ENCODE results near the gene COL23A1.
A peak's percentile ranks its signal among the peaks of the same experiment; 100 is the strongest.
"Not testable (repeated sequence)": the region's sequence is repeated elsewhere in the genome, so short reads cannot be mapped to it uniquely, and the experiment has no call there.

Gene COL23A1

DNA sequence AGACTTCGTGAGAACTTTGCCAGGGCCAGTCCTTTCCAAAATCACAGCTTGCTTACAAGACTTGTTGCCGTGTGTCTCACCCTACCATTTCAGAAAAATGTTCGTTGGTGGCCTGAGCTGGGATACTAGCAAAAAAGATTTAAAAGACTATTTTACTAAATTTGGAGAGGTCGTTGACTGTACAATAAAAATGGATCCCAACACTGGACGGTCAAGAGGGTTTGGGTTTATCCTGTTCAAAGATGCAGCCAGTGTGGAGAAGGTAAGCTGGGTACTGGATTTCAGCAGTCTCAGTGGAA lies 384.5 kb downstream of the COL23A1 start:
- H3K4me3 ChIP-seq (ENCODE audit: low read depth, low read length), result peak overlapping the region; percentile 100

DNA sequence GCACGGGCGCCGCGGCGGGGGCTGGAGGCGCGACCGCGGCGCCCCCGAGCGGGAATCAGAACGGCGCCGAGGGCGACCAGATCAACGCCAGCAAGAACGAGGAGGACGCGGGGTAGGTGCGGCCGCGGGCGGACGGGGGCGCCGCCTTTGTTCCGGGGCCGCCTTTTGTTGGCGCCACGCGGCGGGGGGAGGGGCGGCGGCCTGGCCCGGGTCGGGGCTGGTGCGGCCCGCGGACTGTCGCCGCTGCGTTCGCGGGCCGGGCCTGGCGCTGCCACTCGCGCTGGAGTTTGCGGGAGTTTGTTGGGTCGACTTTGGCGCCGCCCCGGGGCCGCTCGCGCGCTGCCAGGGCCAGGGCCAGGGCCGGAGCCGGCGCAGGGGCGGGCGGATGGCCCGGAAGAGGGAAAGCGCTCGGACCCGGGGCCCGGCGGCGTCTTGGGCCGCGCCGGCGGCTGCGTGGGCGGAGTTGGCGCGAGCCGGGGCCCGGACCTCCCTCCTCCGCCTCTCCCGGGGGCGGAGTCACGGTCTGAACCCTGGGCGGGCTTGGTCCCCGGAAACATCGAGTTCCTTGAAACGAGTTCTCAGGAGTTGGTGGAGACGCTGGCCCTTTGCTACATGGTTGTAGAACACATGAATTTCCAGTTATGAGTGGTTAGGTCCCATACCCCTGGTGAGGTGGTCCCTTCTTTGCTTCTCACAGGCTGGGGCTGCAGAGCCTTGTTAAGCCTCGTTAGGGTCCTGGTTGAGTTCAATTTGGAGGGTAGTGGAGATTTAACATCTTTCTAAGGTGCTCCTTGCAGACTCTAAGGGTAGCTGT lies 385.1 kb downstream of the COL23A1 start:
- peak overlapping the region; percentile 100 for H3K4me3 ChIP-seq (ENCODE audit: low read depth, low read length)

DNA sequence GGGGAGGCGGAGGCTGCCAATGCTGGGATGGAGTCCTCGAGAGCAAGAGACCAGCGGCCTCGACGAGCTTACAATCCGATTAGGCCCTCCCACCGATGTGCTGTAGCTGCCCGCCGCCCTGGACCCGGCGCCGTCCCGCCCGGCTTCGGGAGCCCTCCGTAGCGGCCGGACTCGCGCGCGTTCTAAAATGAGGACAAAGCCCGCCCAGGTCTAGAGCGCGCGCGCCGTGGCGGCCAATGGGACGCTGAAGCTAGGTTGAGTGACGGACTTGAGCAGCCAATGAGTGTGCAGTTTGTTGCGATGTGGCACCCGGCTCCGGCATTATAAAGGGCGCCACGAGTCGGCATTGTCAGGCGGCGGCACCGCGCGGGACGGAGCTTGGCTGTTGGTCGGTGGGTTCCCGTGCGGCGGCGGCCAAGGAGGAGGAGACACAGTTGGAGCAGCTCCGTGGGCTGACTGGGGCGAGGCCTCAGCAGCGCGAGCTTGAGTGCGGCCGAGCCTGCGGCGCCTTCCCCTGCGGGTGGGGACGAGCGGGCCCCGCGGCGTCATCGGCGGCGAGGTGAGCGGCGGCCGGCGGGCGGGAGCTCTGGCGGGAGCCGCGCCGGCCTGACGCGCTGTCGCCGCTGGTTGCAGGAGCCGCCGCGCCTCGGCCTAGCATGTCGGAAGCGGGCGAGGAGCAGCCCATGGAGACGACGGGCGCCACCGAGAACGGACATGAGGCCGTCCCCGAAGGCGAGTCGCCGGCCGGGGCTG lies 385.8 kb downstream of the COL23A1 start, which contains the start of gene HNRNPAB:
TSS of gene HNRNPAB (plus strand) at position 352 of the 753 bp plus-strand sequence. CDS start at position 657, 305 bp downstream.
- peak within 1 kb of the TSS; percentile 100 for H3K4me3 ChIP-seq (ENCODE audit: low read depth, low read length)

DNA sequence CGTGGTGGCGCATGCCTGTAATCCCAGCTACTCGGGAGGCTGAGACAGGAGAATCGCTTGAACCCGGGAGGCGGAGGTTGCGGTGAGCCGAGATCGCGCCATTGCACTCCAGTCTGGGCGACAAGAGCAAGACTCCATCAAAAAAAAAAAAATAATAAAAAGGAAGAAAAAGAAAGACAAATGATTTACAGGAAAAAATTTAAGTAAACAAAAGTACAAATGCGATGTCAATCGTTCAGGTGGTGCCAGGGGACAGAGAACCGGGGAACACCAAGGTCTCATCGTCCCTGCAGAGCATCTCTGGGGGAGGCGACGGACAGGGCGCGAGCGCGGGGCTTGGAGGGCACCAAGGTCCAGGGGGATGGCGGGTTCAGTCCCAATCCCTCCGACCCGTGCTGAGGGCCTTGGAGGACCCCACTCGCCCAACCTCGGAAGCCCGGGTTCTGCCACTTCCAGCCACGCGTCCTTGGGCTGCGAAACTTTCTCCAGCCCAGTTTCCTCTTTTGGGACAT lies 386.5 kb downstream of the COL23A1 start:
- H3K4me3 ChIP-seq (ENCODE audit: low read depth, low read length), result peak overlapping the region; percentile 100

DNA sequence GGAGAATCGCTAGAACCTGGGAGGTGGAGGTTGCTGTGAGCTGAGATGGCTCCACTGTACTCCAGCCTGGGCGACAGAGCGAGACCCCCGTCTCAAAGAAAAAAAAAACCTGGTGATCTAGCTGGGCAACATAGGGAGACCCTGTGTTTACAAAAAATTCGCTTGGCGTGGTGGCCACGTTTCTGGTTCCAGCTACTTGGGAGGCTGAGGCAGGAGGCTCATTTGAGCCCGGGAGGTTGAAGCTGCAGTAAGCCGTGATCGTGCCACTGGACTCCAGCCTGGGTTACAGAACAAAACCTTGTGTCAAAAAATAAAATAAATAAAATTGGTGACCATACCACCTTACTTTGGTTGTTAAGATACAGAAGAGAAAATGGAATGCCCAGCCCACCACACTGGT lies 387.7 kb downstream of the COL23A1 start:
- no peak overlapping the region for H3K4me3 ChIP-seq (ENCODE audit: low read depth, low read length)

DNA sequence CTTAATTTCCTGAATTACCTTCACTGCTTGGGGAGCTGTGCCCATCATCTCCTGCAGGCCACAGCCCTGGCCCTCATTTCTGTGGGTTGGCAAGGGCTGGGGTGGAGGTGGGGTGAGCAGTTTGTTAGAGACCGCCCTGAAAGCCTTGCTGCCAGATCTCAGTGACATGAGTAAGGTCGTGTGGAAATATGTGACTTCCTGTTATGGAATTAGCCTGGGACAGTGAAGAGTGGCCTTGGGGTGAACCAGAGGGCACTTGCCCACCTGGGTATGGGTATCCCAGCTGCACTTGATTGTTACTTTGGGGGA lies 388.3 kb downstream of the COL23A1 start:
- no peak overlapping the region for H3K4me3 ChIP-seq (ENCODE audit: low read depth, low read length)

DNA sequence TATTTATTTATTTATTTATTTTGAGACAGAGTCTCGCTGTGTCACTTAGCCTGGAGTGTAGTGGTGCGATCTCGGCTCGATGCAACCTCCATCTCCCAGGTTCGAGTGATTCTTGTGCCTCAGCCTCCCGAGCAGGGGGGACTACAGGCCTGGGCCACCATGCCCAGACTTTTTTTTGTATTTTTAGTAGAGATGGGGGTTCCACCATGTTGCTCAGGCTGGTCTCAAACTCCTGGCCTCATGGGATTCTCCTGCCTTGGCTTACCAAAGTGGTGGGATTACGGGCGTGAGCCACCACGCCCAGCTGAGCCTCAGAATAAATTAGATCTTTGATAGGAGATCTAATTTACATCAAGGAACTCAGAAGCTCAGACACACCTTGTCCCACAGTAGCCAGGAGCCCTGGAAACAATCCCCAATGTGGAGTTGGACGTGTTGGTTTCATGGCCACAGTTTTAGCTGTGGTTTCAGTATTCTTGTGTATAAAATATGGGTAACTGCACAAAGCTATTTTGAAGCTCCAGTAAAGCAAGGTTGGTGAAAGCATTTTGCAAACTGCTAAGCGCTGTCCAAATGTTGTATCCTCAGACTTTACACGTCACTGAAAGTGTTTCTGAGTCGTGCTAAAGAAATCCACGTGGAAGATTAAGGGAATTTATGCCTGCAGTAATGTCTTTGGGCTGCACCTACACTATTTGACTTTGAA lies 388.8 kb downstream of the COL23A1 start:
- no peak overlapping the region for H3K4me3 ChIP-seq (ENCODE audit: low read depth, low read length)

DNA sequence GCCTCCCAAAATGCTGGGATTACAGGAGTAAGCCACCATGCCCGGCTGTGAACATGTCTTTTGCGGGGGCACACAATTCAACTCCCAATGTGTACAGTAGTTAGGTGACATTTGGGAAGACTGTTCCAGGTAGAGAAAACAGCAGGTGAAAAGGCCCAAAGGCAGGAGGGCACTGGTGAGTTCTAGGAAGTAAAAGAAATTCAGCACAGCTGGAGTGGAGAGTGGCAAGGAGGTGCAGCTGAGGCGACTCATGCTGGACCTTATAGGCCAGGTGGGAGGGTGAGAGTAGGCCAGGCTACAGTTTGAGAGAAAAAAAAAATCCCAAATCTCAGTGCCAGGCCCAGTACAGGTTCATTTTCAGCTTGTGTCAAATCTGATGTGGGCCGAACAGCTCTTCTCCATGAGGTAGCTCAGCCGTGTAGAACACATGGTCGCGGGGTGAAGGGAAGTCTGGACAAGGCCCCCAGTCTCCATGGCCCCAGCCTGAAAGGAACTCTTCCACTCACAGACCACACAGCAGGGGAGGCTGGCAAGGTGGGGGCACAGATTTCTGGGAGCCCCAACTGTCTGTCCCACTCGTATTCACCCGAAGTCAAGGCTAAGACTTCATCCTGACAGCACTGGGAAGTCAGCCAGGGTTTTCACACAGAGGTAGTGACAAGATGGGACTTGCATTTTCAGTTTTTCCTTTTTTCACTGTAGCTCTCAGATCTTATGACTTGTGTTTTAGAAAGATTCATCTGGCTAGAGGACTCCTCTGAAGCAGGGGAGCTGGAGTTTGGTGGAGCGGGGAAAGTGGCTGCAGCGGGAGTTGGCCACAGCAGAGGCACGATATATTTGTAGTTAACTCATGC lies 390.4 kb downstream of the COL23A1 start:
- no peak overlapping the region for H3K4me3 ChIP-seq (ENCODE audit: low read depth, low read length)

DNA sequence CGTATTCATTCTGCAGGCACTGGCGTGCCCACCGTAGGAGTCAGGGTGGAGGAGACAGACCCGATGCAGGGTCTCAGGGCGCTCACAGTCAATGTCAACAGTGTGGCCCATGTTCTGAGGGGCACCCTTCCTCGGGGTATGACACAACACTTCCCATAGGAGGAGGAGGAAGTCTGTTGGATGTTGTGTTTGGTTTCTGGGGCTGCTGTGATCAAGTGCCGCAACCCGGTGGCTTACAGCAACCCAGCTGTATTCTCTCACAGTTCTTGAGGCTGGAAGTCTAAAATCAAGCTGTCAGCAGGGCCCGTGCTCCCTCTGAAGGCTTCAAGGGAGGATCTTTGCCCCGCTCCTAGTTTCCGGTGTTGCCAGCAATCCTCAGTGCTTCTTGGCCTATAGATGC lies 391.5 kb downstream of the COL23A1 start:
- H3K4me3 ChIP-seq (ENCODE audit: low read depth, low read length), result no peak overlapping the region

DNA sequence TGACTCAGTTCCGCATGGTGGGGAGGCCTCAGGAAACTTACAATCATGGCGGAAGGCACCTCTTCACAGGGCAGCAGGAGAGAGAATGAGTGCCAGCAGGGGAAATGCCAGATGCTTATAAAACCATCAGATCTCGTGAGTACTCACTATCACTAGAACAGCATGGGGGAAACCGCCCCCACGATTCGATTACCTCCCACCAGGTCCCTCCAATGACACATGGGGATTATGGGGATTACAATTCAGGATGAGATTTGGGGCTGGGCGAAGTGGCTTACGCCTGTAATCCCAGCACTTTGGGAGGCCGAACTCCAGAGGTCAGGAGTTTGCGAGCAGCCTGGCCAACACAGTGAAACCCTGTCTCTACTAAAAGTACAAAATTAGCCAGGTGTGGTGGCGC lies 392.0 kb downstream of the COL23A1 start:
- H3K4me3 ChIP-seq (ENCODE audit: low read depth, low read length), result not testable (repeated sequence)

DNA sequence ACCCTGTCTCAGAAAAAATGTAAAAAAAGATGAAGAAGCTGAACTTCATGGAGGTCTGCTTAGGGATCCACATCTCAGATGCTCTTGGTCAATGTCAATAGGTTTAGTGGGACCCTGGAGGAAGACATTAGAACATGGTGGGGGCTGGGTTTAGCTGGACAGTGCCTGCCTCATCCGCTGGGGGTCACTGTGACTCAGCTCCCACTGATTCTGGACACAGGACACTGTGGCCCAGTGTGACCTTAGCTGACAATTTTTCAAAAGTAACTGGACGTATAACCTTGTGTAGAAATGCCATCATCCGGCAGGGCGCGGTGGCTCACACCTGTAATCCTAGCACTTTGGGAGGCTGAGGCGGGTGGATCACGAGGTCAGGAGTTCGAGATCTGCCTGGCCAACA lies 393.2 kb downstream of the COL23A1 start:
- H3K4me3 ChIP-seq (ENCODE audit: low read depth, low read length), result no peak overlapping the region

DNA sequence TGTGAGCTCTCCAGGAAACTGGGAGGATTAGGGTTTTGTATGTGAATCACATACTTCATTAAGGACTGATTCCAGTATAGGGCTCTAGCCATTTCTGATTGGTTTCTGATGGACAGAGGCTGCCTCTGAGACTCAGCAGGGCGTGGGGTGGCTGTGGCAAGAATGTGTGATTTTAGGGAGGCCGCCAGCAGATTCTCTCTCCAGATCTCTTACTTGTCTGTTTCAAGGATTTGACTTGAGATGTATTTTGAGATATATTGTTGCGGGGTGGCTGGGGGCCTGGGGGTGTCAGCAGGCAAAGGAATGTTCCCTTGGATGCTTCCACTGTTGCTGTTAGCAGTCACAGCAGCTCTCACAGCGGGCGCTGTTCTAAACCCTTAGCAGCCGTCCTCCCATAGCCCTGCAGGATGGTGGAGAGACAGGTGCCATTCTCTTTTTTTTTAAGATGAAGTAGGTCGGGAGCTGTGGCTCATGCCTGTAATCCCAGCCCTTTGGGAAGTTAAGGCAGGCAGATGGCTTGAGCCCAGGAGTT lies 393.8 kb downstream of the COL23A1 start:
- H3K4me3 ChIP-seq (ENCODE audit: low read depth, low read length), result no peak overlapping the region

DNA sequence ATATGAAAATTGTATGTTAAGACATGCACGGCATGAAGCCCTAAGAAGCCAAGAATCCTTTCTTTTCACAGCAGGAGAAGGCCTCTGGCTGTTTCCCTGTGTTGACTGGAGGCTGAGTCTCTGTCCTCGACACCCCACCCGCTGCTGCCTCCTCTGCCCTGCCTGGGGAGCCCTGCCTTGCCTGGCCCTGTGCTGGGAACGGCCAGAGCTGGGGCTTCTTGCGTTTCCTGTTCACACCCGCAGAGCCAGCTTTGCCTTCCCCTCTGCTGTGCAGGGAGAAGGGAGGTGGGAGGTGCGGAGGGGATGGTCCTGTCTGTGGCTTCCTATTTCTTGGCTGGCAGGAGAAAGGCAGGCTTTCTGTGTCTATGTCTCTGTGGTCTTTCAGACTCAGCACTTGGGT lies 396.2 kb downstream of the COL23A1 start:
- no peak overlapping the region for H3K4me3 ChIP-seq (ENCODE audit: low read depth, low read length)

DNA sequence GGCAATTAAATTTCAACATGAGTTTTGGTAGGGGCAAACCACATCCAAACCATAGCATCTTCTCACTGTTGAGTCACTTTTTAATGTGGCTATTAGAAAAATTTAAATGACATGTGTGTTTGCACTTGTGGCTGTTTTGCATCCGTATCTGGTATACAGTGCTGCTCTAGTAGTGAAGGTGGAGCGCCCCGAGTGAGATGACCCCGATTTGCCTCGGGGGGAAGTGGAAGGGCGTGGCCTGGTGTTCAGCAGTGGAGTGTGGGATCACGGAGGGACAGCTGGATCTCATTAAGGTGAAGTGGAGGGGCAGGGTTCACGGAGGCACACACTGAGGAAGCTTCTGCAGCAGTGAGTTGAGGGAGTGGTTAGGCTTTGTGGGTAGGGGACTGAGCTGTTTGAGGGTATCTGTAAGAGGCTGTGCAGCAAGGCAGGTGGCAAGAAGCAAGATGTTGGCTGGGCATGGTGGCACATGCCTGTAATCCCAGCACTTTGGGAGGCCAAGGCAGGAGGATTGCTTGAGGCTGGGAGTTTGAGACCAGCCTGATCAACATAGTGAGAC lies 396.9 kb downstream of the COL23A1 start:
- no peak overlapping the region for H3K4me3 ChIP-seq (ENCODE audit: low read depth, low read length)

DNA sequence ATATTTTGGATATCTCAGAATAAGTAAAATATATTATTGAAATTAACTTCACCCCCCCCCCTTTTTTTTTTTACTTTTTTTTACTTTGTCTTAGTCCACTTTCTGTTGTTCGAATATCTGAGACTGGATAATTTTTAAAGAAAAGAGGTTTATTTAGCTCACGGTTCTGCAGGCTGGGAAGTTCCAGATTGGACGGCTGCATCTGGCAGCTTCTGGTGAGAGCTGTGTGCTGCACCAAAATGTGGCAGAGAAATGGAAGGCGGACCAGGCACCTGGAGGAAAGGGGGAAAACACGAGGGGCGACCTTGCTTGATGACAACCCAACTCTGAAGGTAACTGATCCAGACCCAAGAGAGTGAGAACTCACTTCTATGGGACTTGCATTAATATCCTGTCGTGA lies 397.4 kb downstream of the COL23A1 start:
- H3K4me3 ChIP-seq (ENCODE audit: low read depth, low read length), result no peak overlapping the region

DNA sequence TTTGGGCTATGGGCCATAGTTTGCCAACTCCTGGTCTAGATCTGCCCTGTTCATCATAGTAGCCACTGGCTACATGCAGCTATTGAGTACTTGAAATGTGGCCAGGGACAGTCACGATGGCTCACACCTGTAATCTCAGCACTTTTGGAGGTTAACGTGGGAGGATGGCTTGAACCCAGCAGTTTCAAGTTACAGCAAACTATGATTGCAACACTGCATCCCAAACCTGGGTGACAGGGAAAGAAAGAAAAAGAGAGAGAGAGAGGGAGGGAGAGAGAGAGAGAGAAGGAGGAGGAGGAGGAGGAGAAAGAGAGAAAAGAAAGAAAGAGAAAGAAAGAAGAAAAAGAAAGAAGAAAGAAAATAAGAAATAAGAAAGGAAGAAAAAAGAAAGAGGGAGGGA lies 397.9 kb downstream of the COL23A1 start:
- H3K4me3 ChIP-seq (ENCODE audit: low read depth, low read length), result no peak overlapping the region

DNA sequence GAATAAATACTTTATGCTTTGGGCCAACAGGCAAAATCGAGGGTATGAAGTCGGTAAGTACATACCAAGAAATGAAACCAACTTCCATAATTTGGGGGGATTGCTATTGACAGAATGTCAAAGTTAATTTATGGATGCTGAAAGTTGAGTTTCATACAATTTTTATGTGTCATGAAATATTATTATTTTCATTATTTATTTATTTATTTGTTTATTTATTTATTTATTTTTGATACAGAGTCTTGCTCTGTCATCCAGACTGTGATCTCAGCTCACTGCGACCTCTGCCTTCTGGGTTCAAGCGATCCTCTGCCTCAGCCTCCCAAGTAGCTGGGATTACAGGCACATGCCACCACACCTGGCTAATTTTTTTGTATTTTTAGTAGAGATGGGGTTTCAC lies 398.5 kb downstream of the COL23A1 start:
- H3K4me3 ChIP-seq (ENCODE audit: low read depth, low read length), result no peak overlapping the region

DNA sequence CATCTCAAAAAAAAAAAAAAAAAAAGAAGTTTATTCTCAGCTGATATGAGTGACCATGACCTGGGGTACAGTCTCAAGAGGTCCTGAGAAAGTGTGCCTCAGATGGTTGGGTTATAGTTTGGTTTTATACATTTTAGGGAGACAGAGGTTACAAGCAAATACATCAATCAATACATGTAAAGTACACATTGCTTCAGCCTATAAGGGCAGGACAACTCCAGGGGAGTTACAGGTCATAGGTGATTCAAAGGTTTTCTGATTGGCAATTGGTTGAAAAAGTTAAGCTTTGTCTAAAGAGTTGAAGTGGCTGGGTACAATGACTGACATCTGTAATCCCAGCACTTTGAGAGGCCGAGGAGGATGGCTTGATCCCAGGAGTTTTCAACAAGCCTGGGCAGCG lies 400.8 kb downstream of the COL23A1 start:
- H3K4me3 ChIP-seq (ENCODE audit: low read depth, low read length), result no peak overlapping the region

Data from iPS-11a (cell line).